H9 (cell line): ENCODE data around the gene AXIN2. TPM values are rescaled to one million over a fixed set of nuclear protein-coding genes. Genes with fewer than 3 reads are reported as not detected.

Source experiments
- DNase-seq: peaks from one replicate; pipeline ENCODE4 v3.0.0-alpha.2; 2017
- H2AFZ ChIP-seq: one replicate; pipeline ENCODE4 v1.6.1; 2013; ENCODE audit warnings: mild to moderate bottlenecking, low read length, control low read depth, moderate library complexity
- H2AK5ac ChIP-seq: 2 replicates; pipeline ENCODE4 v1.6.1; 2013; ENCODE audit warnings: low read length, control low read depth, mixed read lengths; ENCODE audit not compliant: insufficient read length
- H2BK120ac ChIP-seq: one replicate; pipeline ENCODE4 v1.6.1; 2013; ENCODE audit warnings: low read depth, mild to moderate bottlenecking, low read length, control low read depth, inconsistent platforms; ENCODE audit not compliant: poor library complexity, severe bottlenecking
- H2BK12ac ChIP-seq: 2 replicates; pipeline ENCODE4 v1.6.1; 2013; ENCODE audit warnings: low read length, control low read depth, mixed read lengths, low read depth; ENCODE audit not compliant: insufficient read length
- H2BK15ac ChIP-seq: 2 replicates; pipeline ENCODE4 v1.6.1; 2013; ENCODE audit warnings: low read depth, low read length, control low read depth
- H2BK20ac ChIP-seq: one replicate; pipeline ENCODE4 v1.6.1; 2013; ENCODE audit warnings: low read depth, mild to moderate bottlenecking, low read length, control low read depth, inconsistent platforms; ENCODE audit not compliant: poor library complexity, severe bottlenecking
- H2BK5ac ChIP-seq: 2 replicates; pipeline ENCODE4 v1.6.1; 2013; ENCODE audit warnings: low read length, control low read depth, mixed read lengths; ENCODE audit not compliant: insufficient read length
- H3K14ac ChIP-seq: 2 replicates; pipeline ENCODE4 v1.6.1; 2013; ENCODE audit warnings: low read length, control low read depth; ENCODE audit not compliant: insufficient read depth
- H3K18ac ChIP-seq: 2 replicates; pipeline ENCODE4 v1.6.1; 2013; ENCODE audit warnings: low read depth, mild to moderate bottlenecking, mixed read lengths, low read length, control low read depth; ENCODE audit not compliant: insufficient read length
- H3K23ac ChIP-seq: 2 replicates; pipeline ENCODE4 v1.6.1; 2013; ENCODE audit warnings: low read length, control low read depth, mixed read lengths, low read depth; ENCODE audit not compliant: insufficient read length
- H3K23me2 ChIP-seq: 2 replicates; pipeline ENCODE4 v1.6.1; 2013; ENCODE audit warnings: low read depth, mild to moderate bottlenecking, mixed read lengths, low read length, control low read depth; ENCODE audit not compliant: insufficient read length, poor library complexity, severe bottlenecking
- H3K27ac ChIP-seq: 2 replicates; pipeline ENCODE4 v1.5.1; 2013; ENCODE audit warnings: low read length, control low read depth, mixed read lengths, low read depth; ENCODE audit not compliant: insufficient read length
- H3K27me3 ChIP-seq: 2 replicates; pipeline ENCODE4 v1.6.1; 2013; ENCODE audit warnings: low read length, control low read depth, inconsistent platforms; ENCODE audit not compliant: insufficient read depth
- H3K4ac ChIP-seq: 2 replicates; pipeline ENCODE4 v1.6.1; 2013; ENCODE audit warnings: low read depth, mild to moderate bottlenecking, control low read depth, inconsistent platforms, low read length, moderate library complexity
- H3K4me1 ChIP-seq: 2 replicates; pipeline ENCODE4 v1.6.1; 2013; ENCODE audit warnings: low read length, control low read depth, inconsistent platforms; ENCODE audit not compliant: insufficient read depth
- H3K4me2 ChIP-seq: 2 replicates; pipeline ENCODE4 v1.6.1; 2013; ENCODE audit warnings: low read length, control low read depth, mixed read lengths; ENCODE audit not compliant: insufficient read length, insufficient read depth
- H3K56ac ChIP-seq: 2 replicates; pipeline ENCODE4 v1.6.1; 2013; ENCODE audit warnings: low read depth, mild to moderate bottlenecking, mixed read lengths, low read length, control low read depth; ENCODE audit not compliant: insufficient read length
- H3K79me1 ChIP-seq: 2 replicates; pipeline ENCODE4 v1.6.1; 2013; ENCODE audit warnings: low read depth, mild to moderate bottlenecking, moderate library complexity, low read length, control low read depth, inconsistent platforms; ENCODE audit not compliant: insufficient read depth, poor library complexity, severe bottlenecking
- H3K79me2 ChIP-seq: 2 replicates; pipeline ENCODE4 v1.6.1; 2013; ENCODE audit warnings: low read length, control low read depth, inconsistent platforms; ENCODE audit not compliant: insufficient read depth
- H3K9ac ChIP-seq: 2 replicates; pipeline ENCODE4 v1.6.1; 2013; ENCODE audit warnings: low read length, control low read depth, mixed read lengths; ENCODE audit not compliant: insufficient read length; ENCODE audit errors: extremely low read depth
- H3K9me3 ChIP-seq: one replicate; pipeline ENCODE4 v1.6.1; 2013; ENCODE audit warnings: low read depth, low read length, inconsistent platforms; ENCODE audit not compliant: control insufficient read depth
- H3T11ph ChIP-seq: one replicate; pipeline ENCODE4 v1.6.1; 2013; ENCODE audit warnings: mild to moderate bottlenecking, low read length, control low read depth, inconsistent platforms
- H4K20me1 ChIP-seq: one replicate; pipeline ENCODE4 v1.6.1; 2013; ENCODE audit not compliant: control insufficient read depth, insufficient read length, insufficient read depth
- H4K5ac ChIP-seq: 2 replicates; pipeline ENCODE4 v1.6.1; 2013; ENCODE audit warnings: low read depth, mild to moderate bottlenecking, mixed read lengths, low read length, control low read depth; ENCODE audit not compliant: insufficient read length
- H4K8ac ChIP-seq: replicated peaks from 2 replicates; pipeline ENCODE4 v1.6.1; 2013; ENCODE audit warnings: low read length, control low read depth, mixed read lengths, low read depth; ENCODE audit not compliant: insufficient read length
- H4K91ac ChIP-seq: 2 replicates; pipeline ENCODE4 v1.6.1; 2013; ENCODE audit warnings: low read depth, mild to moderate bottlenecking, moderate library complexity, mixed read lengths, low read length, control low read depth; ENCODE audit not compliant: insufficient read length
- H3K27ac Mint-ChIP-seq, 3 experiments: 2 replicates in 2 of 3; 3 replicates in 1 of 3; pipeline ENCODE4 v1.8.0; 2020 to 2021; ENCODE audit warnings: mixed read lengths in 3 of 3, mild to moderate bottlenecking in 1 of 3, moderate library complexity in 1 of 3
- H3K27me3 Mint-ChIP-seq: 2 replicates; pipeline ENCODE4 v1.8.0; 2021; ENCODE audit warnings: low read depth, mild to moderate bottlenecking, moderate library complexity, mixed read lengths
- H3K36me3 Mint-ChIP-seq, 3 experiments: 2 replicates in 2 of 3; 3 replicates in 1 of 3; pipeline ENCODE4 v1.8.0; 2020 to 2021; ENCODE audit warnings: low read depth in 3 of 3, mixed read lengths in 3 of 3; ENCODE audit not compliant: insufficient read depth in 1 of 3
- H3K4me1 Mint-ChIP-seq, 2 experiments: 2 replicates each; pipeline ENCODE4 v1.8.0; 2020; ENCODE audit warnings: mixed read lengths in 2 of 2
- H3K4me3 Mint-ChIP-seq, 2 experiments: 2 replicates in 1 of 2; 3 replicates in 1 of 2; pipeline ENCODE4 v1.8.0; 2020 to 2021; ENCODE audit warnings: mild to moderate bottlenecking in 2 of 2, mixed read lengths in 2 of 2, moderate library complexity in 1 of 2
- H3K9me3 Mint-ChIP-seq, 2 experiments: 2 replicates in 1 of 2; 3 replicates in 1 of 2; pipeline ENCODE4 v1.8.0; 2020; ENCODE audit warnings: mild to moderate bottlenecking in 2 of 2, mixed read lengths in 2 of 2, moderate library complexity in 1 of 2
- WGBS: extraction: QIAGEN DNeasy Blood & Tissue Kit; methylation state at CpG from one replicate; pipeline ENCODE4 v1.1.7; 2013; ENCODE audit warnings: missing lambda C conversion rate, low lambda C conversion rate, mixed read lengths; ENCODE audit not compliant: insufficient read length; ENCODE audit errors: extremely low coverage; 5-methylcytosine and 5-hydroxymethylcytosine counted together
- total RNA-seq: library from RNA; stranded (reverse); gene quantifications from 2 replicates; pipeline ENCODE4 v1.2.1, GENCODE V29; 2021
- TF ChIP-seq, protein P1 (sequence below): fragments of 200-600 bp; sonication (generic); conservative IDR thresholded peaks from 3 replicates; pipeline ENCODE4 v1.8.0; 2021; ENCODE audit warnings: antibody characterized with exemption, mild to moderate bottlenecking

The AXIN2 gene
- total RNA-seq, 1 experiment from 2014 or later = 35.0 TPM

DNA sequence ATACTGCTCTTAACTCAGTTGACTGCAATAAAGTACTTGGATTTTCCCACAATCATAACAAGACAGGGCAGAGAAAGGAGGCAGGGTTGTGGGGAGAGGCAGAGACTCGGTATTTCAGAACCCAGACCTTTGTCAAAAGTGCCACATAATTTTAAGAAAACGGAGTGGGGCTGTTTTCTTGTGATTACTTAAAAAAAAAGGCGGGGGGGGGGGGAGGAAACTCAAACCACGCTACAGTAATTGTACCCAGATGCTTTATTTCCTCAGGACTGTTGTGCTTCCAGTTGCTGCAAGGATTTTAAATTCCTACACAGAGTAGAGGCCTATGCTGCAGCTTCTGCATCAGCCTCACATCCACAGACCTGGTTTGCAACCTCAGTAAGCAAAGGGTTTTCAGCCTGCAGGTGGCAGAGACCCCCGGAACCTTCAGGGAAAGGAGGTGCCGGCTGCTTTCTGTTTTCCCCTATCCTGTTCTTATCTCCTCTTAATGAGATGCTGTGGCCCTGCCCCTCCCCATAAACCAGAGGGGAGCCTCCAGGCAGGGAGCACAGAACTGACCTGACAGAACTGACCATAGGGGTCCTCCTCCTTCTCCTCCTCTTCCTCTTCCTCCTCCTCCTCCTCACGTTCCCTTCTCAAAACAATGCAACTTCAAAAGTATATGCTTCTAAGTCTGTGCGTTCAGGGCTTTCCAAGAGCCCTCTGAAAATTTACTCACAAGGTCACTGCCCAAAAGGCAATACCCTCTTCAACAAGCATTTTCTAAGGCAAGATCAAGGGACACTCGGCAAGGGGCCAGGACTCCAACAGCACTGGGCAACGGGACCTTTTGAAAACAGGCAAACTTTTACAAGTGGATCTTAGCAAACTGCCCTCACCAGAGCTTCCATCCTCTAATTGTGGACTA, 7.5 kb downstream of the AXIN2 start:
- H3K23me2 ChIP-seq = peaks cover 15% of the 10 kb centered on the region
- Mint-ChIP-seq H3K36me3 (peaks cover 20 to 38% (median 27%) of the 10 kb centered on the region in 3 experiments; a peak in 6 of 7 replicates), H3K4me3 (no peak overlapping the region; a peak in 1 of 5 replicates), H3K4me1 (peaks cover 36 to 37% of the 10 kb centered on the region in 2 experiments), H3K27me3 (no peaks in the 10 kb centered on the region; the same call in 1 of the 2 replicates), H3K9me3 (no peaks in the 10 kb centered on the region), H3K27ac (peak overlapping the region; percentile 11 to 33 (median 31); a peak in 3 of 7 replicates)
- no peak overlapping the region for H3K14ac ChIP-seq
- no peak overlapping the region for H3K27ac ChIP-seq
- H3T11ph ChIP-seq = no peak overlapping the region
- no peak overlapping the region for H3K56ac ChIP-seq
- no peak overlapping the region for H3K23ac ChIP-seq
- no peak overlapping the region for H2BK12ac ChIP-seq
- H2BK5ac ChIP-seq = no peak overlapping the region
- WGBS = no CpG with 5 or more reads among the region's 10 CpGs
- H3K79me2 ChIP-seq = peaks cover 42% of the 10 kb centered on the region; the same call in 1 of the 2 replicates
- H4K20me1 ChIP-seq = peaks cover 3% of the 10 kb centered on the region
- H4K8ac ChIP-seq = no peak overlapping the region
- no peak overlapping the region for H3K18ac ChIP-seq
- peaks cover 14% of the 10 kb centered on the region; the same call in 1 of the 2 replicates for H3K4me1 ChIP-seq
- no peak overlapping the region for H2AK5ac ChIP-seq
- peaks cover 39% of the 10 kb centered on the region for H3K79me1 ChIP-seq
- H4K91ac ChIP-seq = no peak overlapping the region
- H3K9me3 ChIP-seq = no peaks in the 10 kb centered on the region
- no peak for DNase-seq
- H3K4me2 ChIP-seq = no peak overlapping the region
- H4K5ac ChIP-seq = no peak overlapping the region
- H2BK120ac ChIP-seq = no peak overlapping the region
- no peaks in the 10 kb centered on the region; the same call in 1 of the 2 replicates for H3K27me3 ChIP-seq
- H3K9ac ChIP-seq = no peak overlapping the region
- no peak overlapping the region for H2BK20ac ChIP-seq
- no peak overlapping the region for H2AFZ ChIP-seq
- H3K4ac ChIP-seq = no peak overlapping the region
- no peak overlapping the region for H2BK15ac ChIP-seq
- TF ChIP-seq, protein P1, sequence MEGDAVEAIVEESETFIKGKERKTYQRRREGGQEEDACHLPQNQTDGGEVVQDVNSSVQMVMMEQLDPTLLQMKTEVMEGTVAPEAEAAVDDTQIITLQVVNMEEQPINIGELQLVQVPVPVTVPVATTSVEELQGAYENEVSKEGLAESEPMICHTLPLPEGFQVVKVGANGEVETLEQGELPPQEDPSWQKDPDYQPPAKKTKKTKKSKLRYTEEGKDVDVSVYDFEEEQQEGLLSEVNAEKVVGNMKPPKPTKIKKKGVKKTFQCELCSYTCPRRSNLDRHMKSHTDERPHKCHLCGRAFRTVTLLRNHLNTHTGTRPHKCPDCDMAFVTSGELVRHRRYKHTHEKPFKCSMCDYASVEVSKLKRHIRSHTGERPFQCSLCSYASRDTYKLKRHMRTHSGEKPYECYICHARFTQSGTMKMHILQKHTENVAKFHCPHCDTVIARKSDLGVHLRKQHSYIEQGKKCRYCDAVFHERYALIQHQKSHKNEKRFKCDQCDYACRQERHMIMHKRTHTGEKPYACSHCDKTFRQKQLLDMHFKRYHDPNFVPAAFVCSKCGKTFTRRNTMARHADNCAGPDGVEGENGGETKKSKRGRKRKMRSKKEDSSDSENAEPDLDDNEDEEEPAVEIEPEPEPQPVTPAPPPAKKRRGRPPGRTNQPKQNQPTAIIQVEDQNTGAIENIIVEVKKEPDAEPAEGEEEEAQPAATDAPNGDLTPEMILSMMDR = no peak
